Stimulated activated CD4-positive, alpha-beta T cell treated with anti-CD3 and anti-CD28 coated beads, TNF-alpha, amount 100 ng/mL, for 4 hours (primary cell): ENCODE results near the gene CDYL.

Experiments
- DNase-seq, 3 experiments: peaks; one replicate each; pipeline ENCODE4 v3.0.0-alpha.2; 2020; ENCODE audit warnings: low read depth in 3 of 3

CDYL gene, protein sequence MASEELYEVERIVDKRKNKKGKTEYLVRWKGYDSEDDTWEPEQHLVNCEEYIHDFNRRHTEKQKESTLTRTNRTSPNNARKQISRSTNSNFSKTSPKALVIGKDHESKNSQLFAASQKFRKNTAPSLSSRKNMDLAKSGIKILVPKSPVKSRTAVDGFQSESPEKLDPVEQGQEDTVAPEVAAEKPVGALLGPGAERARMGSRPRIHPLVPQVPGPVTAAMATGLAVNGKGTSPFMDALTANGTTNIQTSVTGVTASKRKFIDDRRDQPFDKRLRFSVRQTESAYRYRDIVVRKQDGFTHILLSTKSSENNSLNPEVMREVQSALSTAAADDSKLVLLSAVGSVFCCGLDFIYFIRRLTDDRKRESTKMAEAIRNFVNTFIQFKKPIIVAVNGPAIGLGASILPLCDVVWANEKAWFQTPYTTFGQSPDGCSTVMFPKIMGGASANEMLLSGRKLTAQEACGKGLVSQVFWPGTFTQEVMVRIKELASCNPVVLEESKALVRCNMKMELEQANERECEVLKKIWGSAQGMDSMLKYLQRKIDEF

GRCh38 chr6:4776131-4776492 is at the start of gene CDYL:
CDYL (plus strand) TSS chr6:4776404; CDS start chr6:4776784, 380 bp downstream.
- DNase-seq: peak; percentile 76 to 84 (median 79)

DNA sequence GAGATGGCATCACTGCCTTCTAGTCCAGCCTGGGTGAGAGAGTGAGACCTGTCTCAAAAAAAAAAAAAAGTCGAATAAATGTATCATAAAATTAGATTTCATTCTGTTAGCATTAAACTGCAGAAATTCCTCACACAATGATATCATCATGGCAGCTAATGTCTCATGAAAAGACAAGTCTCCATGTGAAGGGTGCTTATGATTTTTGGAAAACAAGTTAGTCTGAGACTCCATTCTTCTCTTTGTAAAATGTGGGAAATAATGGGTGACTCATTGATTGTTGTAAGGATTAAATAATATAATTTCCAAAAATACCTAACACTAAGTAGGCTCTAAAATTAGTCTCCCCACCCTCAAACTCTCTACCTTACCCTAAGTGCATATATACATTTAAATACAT is 49.6 kb upstream of the CDYL start:
- no peak for DNase-seq

DNA sequence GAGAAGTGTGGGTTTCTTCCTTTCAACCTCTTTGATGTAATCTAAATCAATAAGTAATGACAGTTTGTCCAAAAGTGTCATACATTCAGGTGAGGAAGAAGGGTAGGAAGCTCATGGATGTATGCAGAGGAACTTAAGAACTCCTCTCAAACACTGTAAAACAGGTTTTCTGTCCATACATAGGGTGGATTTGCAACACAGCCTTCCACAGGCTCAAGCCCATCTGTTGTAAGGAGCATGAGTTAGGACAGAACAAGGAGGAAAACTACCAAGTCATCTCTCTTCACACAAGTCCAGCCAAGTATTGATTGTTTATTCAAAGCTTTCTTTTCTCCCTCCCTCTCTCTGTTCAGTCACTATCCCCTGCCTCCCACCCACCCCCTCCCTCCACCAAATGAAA is 49.0 kb upstream of the CDYL start:
- no peak for DNase-seq

GRCh38 chr6:4727671-4728435 is 48.4 kb upstream of the CDYL start:
- no peak for DNase-seq

DNA sequence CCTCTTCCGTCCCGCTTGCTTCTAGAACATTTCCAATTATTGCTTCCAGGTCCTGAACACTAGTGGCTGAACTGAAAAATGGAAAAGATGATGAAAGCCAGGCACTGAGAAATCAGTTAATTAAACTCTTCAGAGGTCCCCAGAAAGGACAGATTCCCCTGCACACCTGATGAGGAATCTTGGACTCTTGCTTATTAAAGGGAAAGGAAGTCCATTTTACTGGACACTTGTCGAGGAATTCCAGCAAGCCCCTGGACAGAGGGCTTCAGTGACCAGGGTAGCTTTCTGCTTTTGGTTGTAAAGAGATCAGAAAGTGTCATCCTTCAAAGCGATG is 47.8 kb upstream of the CDYL start:
- no peak for DNase-seq

DNA sequence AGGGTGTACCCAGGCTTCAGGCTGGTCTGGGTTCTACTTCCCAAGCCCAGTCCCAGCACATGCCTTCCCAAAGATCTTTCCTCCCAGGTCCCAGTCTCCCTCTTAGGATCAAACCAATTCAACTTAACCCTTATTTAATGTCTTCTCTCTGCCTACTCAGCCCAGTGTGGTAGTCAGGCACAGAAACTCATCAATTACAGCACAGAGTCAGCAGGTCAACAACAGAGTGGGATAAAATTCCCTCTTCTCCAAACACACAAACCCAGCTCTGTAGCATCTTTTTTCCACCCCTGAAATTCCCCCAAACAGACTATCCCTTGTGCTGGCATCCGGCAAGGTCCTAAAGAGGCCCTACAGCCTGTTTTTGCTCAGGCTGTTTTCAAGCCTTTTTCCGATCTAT is 47.3 kb upstream of the CDYL start:
- no peak for DNase-seq

GRCh38 chr6:4731996-4732395 is 44.2 kb upstream of the CDYL start:
- DNase-seq: no peak

DNA sequence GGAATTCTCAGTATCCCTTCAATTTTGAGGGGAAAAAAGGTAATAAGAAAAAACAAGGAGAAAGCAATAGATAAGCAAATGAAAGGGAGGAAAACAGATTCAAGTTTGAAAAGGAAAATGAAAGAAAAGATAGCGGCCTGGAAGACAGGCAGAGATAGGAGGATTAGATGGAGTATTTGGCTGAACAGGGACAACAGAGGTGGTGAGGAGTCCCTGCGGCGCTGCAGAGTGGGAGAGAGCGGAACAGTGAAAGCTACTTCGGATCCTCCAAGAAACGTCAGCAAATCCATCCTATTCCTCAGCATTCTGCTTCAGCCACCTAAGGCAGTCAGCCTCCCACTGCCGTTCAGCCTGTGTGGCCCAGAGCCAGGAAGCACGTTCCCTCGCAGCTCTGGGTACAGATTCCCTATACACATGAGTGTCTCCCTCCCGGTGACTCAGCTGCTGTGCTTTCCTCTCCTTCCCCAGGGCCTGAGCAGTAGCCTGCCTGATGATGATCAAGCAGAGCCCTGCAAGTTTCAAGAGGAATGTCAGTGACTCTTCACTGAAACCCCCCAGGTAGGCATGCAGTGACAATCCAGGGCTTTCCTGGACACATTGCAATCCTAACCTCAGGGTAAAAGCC is 43.4 kb upstream of the CDYL start:
- DNase-seq: no peak

DNA sequence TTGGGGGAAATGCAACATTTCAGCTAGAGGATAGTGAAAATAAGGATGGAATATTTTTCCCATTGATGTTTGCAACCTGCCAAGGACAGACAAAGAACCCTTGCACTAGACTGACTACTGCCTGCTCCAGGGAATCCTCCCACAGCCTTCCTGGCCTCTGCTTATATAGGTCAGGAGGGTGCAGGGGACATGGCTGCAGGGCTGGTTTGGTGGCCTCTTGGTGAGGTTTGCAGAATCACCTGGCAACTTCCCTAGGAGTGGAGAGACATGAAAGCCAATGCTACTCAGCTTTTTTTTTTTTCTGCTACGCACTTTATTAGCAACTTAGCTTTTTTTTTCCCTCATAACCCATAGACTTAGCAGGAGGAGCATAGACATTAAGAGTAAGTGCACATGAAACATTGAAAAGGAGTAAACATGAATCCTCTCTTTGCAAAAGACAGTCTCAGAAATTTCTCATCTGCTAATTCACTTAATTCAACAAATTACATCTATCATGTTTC is 39.8 kb upstream of the CDYL start:
- no peak for DNase-seq

GRCh38 chr6:4740032-4740431 is 36.2 kb upstream of the CDYL start:
- DNase-seq: no peak

- no peak for DNase-seq
Measured at GRCh38 chr6:4743062-4743461, 33.1 kb upstream of the CDYL start.

DNA sequence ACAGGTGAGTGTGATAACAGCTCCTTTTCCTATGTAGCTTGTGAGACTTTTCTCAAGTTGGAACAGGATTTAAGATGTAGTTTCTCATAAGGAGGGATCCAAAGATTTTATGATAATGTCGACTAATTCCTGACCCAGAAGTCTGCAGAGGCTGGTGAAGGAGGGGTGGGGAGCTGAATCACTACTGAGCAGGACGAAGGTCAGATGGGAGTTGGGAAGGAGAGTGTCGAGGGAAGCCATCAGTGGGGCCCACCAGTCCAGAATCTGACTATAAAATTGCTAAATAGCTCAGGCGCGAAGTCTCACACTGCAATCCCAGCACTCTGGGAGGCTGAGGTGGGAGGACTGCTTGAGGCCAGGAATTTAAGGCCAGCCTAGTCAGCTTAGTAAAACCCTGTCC is 32.3 kb upstream of the CDYL start:
- no peak for DNase-seq

- no peak for DNase-seq
Measured at GRCh38 chr6:4747588-4747987, 28.6 kb upstream of the CDYL start.

- DNase-seq: no peak
Measured at GRCh38 chr6:4751823-4752464, 24.3 kb upstream of the CDYL start.

DNA sequence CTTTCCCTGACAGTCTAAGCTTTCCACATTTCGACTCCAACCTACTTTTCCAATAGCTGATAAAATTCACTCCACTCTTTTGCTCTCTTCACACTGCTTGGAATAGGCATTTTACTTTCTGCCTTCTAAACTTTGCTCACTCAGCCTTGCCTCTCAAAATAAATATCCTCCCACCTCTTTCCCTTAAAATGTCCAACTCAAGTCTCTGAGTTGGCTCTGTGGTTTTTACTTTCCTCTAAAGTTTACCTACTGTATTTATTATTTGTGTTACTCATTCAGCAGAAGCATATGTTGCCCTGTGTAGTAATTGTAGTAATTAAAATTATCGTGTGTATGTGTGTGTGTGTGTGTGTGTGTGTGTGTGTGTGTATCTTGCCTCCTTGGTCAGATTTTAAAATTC is 20.0 kb upstream of the CDYL start:
- no peak for DNase-seq

DNA sequence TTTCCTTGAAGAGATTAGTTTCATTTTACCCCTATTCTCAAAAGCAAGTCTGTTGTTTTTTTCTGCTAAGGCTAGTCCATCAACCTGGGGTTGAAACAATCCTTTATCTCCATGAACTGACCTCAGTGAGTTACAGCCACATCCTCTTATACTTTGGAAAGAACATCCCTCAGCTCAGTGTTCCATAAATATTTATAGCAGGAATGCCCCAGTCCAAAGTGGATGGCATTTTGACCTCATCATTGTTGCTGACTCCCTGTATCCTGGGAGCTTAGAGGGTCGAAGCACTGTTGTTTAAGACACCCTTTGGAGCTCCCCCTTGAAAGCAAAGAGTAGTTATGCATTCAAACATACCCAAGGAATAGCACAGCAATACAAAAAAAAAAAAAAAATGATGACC is 16.2 kb upstream of the CDYL start:
- DNase-seq: no peak

DNA sequence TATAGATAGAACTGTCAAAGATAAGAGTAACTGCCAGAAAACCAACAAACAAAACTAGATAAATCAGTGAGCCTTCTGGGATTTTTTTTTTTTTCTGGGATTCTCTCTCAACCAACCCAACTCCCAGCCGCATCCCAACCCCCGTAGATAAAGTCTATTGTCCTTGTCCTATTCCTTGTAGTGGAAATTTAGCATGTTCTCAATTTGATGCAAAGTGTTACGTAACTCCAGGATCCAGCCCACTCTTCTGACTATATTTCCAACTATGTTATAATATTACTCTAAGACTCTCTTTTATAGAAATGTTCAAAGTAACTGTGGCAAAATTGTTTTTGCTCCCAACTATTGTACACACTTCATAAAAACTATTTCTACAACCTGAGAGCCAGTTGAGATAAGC is 15.4 kb upstream of the CDYL start:
- DNase-seq: no peak

GRCh38 chr6:4762294-4762693 is 13.9 kb upstream of the CDYL start:
- DNase-seq: no peak

GRCh38 chr6:4763921-4764320 is 12.3 kb upstream of the CDYL start:
- DNase-seq: no peak

- no peak for DNase-seq
Measured at GRCh38 chr6:4768815-4769214, 7.4 kb upstream of the CDYL start.

GRCh38 chr6:4772750-4773149 is 3.5 kb upstream of the CDYL start:
- no peak for DNase-seq

DNA sequence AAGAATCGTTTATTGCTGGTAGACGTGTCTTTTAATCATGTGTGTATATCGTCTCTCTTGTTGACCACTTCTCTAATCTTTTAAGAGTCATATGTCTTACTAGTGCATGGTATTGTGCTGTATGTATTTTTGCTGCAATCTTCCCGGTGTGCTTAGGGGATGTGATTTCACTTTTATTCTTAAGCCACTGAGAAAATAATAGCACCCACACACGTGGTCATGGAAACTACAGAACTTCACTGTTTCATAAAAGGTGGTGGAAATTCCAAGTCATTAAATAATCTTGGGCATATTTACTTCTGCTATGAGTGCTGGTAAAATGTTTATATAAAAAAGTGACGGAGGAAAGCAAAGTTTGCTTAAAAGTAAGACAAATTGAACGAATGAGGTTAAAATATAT is 3.0 kb upstream of the CDYL start:
- no peak for DNase-seq
